Dermis microvascular lymphatic vessel endothelial cell (primary cell): ENCODE measurements around the gene ASB13. TPM values are rescaled to one million over a fixed set of nuclear protein-coding genes. Genes with fewer than 3 reads are reported as not detected.

Source experiments
- DNase-seq, 2 donors: peaks; one replicate each; pipeline versions ENCODE4 v3.0.0 to v3.0.0-alpha.2; 2010; ENCODE audit warnings: low read depth in 2 of 2
- total RNA-seq: library from RNA; depleted of rRNA; stranded (reverse); fragments of >200 nt; gene quantifications from 2 replicates; pipeline ENCODE4 v1.2.1, GENCODE V29; 2014

ASB13 gene
- total RNA-seq, 1 donor from 2014 or later: 18.1 TPM

GRCh38 chr10:5589661-5590511, 76.5 kb downstream of the ASB13 start:
- DNase-seq: peak; percentile 26 to 74

- no peak for DNase-seq
Observed at GRCh38 chr10:5589011-5589660, 77.3 kb downstream of the ASB13 start.

Other genes starting within 250 kb of the ASB13 start
- not detected in 2 replicates for gene CALML5, start 167.0 kb downstream of the ASB13 start, total RNA-seq
- gene CALML3, start 141.6 kb downstream of the ASB13 start, total RNA-seq: not detected in 2 replicates
- 35.3 and 47.5 TPM in 2 replicates for gene TASOR2, start 18.2 kb upstream of the ASB13 start, total RNA-seq
- 375 and 522 TPM in 2 replicates for gene GDI2, start 146.8 kb upstream of the ASB13 start, total RNA-seq
- 4.5 and 5.7 TPM in 2 replicates for gene ANKRD16, start 223.3 kb upstream of the ASB13 start, total RNA-seq
- gene FBH1, start 223.6 kb upstream of the ASB13 start, total RNA-seq: 61.6 and 87.5 TPM in 2 replicates